ENCODE measurements around the gene FER.
A peak's percentile ranks its signal among the peaks of the same experiment; 100 is the strongest.

Gene FER

DNA sequence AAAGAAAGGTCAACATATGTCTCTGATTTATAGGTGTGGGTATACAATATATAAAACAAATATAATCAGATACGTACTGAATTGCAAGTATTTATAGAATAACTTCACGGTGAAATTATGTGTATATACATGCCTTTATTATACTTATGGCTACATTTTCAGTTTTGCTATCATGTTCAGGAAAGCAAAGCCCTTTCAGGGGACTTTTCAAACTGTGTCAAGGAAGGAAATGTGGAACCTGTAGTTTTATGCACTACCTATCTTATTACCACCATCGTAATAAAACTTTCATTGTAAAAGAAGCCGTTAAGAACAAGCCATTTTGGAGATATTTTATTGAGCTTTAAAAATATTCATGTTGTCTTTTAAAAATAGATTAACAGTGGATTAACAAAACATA is 404.9 kb downstream of the FER start:
- TF ChIP-seq, protein P1, sequence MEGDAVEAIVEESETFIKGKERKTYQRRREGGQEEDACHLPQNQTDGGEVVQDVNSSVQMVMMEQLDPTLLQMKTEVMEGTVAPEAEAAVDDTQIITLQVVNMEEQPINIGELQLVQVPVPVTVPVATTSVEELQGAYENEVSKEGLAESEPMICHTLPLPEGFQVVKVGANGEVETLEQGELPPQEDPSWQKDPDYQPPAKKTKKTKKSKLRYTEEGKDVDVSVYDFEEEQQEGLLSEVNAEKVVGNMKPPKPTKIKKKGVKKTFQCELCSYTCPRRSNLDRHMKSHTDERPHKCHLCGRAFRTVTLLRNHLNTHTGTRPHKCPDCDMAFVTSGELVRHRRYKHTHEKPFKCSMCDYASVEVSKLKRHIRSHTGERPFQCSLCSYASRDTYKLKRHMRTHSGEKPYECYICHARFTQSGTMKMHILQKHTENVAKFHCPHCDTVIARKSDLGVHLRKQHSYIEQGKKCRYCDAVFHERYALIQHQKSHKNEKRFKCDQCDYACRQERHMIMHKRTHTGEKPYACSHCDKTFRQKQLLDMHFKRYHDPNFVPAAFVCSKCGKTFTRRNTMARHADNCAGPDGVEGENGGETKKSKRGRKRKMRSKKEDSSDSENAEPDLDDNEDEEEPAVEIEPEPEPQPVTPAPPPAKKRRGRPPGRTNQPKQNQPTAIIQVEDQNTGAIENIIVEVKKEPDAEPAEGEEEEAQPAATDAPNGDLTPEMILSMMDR (IDR thresholded peaks at IDR 0.05; ENCODE audit: low read length, missing control alignments), result no peak
- no peak for DNase-seq (ENCODE audit: low read depth)
- H3K4me3 ChIP-seq (replicated peaks; ENCODE audit: low read depth, low read length), result no peak overlapping the region

DNA sequence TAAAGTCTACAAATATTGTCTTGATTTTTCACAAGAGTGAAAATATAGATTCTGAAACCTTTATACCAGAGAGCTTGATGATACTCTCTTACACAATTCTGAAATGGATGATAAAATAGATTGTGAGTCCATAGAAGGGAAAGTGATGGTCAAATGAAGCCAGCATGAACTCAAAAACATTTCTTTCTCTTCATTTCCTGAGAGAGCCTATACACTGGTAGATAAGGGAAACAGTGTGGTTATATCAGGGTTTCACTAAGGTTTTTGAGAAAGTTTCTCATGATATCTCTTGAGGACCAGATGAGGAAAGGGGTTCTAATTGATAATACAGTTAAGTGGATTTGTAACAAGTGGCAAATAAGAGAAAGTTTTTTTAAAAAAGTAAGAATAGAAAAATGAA is 407.9 kb downstream of the FER start:
- TF ChIP-seq, protein P1 (IDR thresholded peaks at IDR 0.05; ENCODE audit: low read length, missing control alignments), result no peak
- H3K4me3 ChIP-seq (replicated peaks; ENCODE audit: low read depth, low read length), result no peak overlapping the region
- no peak for DNase-seq (ENCODE audit: low read depth)

- no peak overlapping the region for H3K4me3 ChIP-seq (replicated peaks; ENCODE audit: low read depth, low read length)
- TF ChIP-seq, protein P1 (IDR thresholded peaks at IDR 0.05; ENCODE audit: low read length, missing control alignments), result no peak
- DNase-seq (ENCODE audit: low read depth), result no peak
Measured at GRCh38 chr5:109156885-109157284, 409.2 kb downstream of the FER start.

- no peak overlapping the region for H3K4me3 ChIP-seq (replicated peaks; ENCODE audit: low read depth, low read length)
- TF ChIP-seq, protein P1 (IDR thresholded peaks at IDR 0.05; ENCODE audit: low read length, missing control alignments), result no peak
- DNase-seq (ENCODE audit: low read depth), result no peak
Measured at GRCh38 chr5:109160468-109160867, 412.8 kb downstream of the FER start.

DNA sequence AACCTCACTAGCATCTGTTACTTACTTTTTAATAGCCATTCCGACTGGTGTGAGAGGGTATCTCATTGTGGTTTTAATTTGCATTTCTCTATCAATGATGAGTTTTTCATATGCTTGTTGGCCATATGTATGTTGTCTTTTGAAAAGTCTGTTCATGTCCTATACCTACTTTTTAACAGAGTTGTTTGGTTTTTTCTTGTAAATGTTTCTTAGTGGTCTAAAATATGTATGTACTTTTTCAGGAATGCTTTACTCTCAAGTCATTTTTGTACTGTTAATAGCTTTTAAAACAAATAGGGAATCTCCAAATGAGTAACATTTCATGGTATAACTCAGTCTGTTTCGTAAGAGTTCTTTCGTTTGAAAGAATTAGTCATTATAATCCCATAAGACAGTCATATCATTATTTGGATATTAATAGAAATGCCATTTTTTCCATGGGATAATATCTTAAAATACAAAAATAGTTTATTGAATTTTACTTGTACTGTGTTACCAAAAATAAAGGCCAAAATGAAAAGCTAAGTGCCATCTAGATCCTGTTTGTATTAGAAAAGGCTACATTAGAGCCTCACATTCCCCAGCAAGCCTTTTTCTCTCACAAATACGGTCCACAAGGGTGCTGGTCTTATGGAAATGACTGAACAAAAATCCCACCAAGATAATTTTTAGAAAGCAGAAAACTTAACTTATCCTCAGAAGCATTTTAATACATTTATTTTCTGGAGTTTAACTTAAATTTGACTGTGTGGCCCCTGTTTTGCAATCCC is 414.4 kb downstream of the FER start:
- no peak overlapping the region for H3K4me3 ChIP-seq (replicated peaks; ENCODE audit: low read depth, low read length)
- TF ChIP-seq, protein P1 (IDR thresholded peaks at IDR 0.05; ENCODE audit: low read length, missing control alignments), result no peak
- peak; percentile 63 for DNase-seq (ENCODE audit: low read depth)

DNA sequence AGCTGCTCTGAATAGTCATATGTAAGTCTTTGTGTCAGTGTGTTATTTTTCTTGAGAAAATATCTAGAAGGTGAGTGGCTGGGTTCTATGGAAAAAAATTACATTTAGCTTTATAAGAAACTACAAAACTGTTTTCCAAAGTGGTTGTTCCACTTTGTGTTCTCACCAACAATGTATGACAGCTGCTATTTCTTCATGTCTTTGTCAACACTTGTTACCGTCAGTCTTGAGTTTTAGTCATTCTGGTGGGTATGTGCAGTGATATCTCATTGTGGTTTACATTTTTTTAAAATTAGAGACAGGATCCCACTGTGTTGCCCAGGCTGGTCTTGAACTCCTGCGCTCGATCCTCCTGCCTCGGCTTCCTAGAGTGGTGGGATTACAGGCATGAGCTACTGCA is 415.6 kb downstream of the FER start:
- H3K4me3 ChIP-seq (replicated peaks; ENCODE audit: low read depth, low read length), result no peak overlapping the region
- no peak for DNase-seq (ENCODE audit: low read depth)
- TF ChIP-seq, protein P1 (IDR thresholded peaks at IDR 0.05; ENCODE audit: low read length, missing control alignments), result no peak

GRCh38 chr5:109164001-109164400 is 416.3 kb downstream of the FER start:
- DNase-seq (ENCODE audit: low read depth), result no peak
- H3K4me3 ChIP-seq (replicated peaks; ENCODE audit: low read depth, low read length), result no peak overlapping the region
- TF ChIP-seq, protein P1 (IDR thresholded peaks at IDR 0.05; ENCODE audit: low read length, missing control alignments), result no peak

Measured in fibroblast of pulmonary artery (primary cell).